H1 (cell line): ENCODE measurements around the gene SLC12A6. TPM values are rescaled to one million over a fixed set of nuclear protein-coding genes. Genes with fewer than 3 reads are reported as not detected.

Experiments
- CTCF ChIA-PET: fragments of 300-600 bp; sonication (Branson Sonifier 250); formaldehyde crosslinking; loops from one replicate; lab custom pipeline; 2021; ENCODE audit not compliant: partially characterized antibody; lab: Charles Lee
- POLR2A ChIA-PET: fragments of 300-600 bp; sonication (Branson Sonifier 250); formaldehyde crosslinking; loops from one replicate; lab custom pipeline; 2021; ENCODE audit warnings: inconsistent platforms; ENCODE audit not compliant: partially characterized antibody; lab: Charles Lee
- DNase-seq, 2 experiments: peaks; one replicate each; pipeline versions ENCODE4 v3.0.0 to v3.0.0-alpha.2; 2010 to 2022; ENCODE audit warnings: low spot score in 2 of 2, low read depth in 1 of 2, mixed read lengths in 1 of 2
- FAIRE-seq: peaks from 2 replicates; lab custom pipeline; 2011; peaks lifted over from hg19 to GRCh38; lab: Jason Lieb, UNC
- H2AFZ ChIP-seq: 2 replicates; pipeline ENCODE4 v1.8.1; 2012; ENCODE audit warnings: low read length, inconsistent platforms
- H2AK5ac ChIP-seq: 2 replicates; pipeline ENCODE4 v1.6.1; 2013; ENCODE audit warnings: low read depth, low read length
- H2BK120ac ChIP-seq: replicated peaks from 2 replicates; pipeline ENCODE3; 2013; ENCODE audit warnings: low read depth, low read length, inconsistent platforms
- H2BK12ac ChIP-seq: 2 replicates; pipeline ENCODE4 v1.6.1; 2013; ENCODE audit warnings: low read depth, low read length
- H2BK15ac ChIP-seq: 2 replicates; pipeline ENCODE4 v1.6.1; 2013; ENCODE audit warnings: low read length
- H2BK20ac ChIP-seq: 2 replicates; pipeline ENCODE4 v1.6.1; 2013; ENCODE audit warnings: low read length
- H2BK5ac ChIP-seq: 2 replicates; pipeline ENCODE4 v1.6.1; 2013; ENCODE audit warnings: low read depth, low read length
- H3K14ac ChIP-seq: 2 replicates; pipeline ENCODE4 v1.6.1; 2013; ENCODE audit warnings: inconsistent platforms; ENCODE audit not compliant: insufficient read length
- H3K18ac ChIP-seq: 2 replicates; pipeline ENCODE4 v1.6.1; 2013; ENCODE audit warnings: low read length; ENCODE audit errors: extremely low read depth
- H3K23ac ChIP-seq: 2 replicates; pipeline ENCODE4 v1.6.1; 2013; ENCODE audit warnings: inconsistent platforms; ENCODE audit not compliant: insufficient read length
- H3K23me2 ChIP-seq: 2 replicates; pipeline ENCODE4 v1.6.1; 2013; ENCODE audit warnings: low read depth, low read length
- H3K27ac ChIP-seq: 2 replicates; pipeline ENCODE4 v1.6.1; 2011; ENCODE audit warnings: low read depth, low read length, inconsistent platforms
- H3K27me3 ChIP-seq, 4 experiments: replicated peaks in 1 of 4; 1 replicate in 1 of 4; 2 replicates in 3 of 4; pipeline versions ENCODE4 v1.6.1 to v1.8.1; 2011 to 2013; ENCODE audit warnings: low read length in 3 of 4, mild to moderate bottlenecking in 3 of 4, inconsistent platforms in 2 of 4, mixed read lengths in 2 of 4, moderate library complexity in 1 of 4; ENCODE audit not compliant: control insufficient read depth in 3 of 4, insufficient read depth in 3 of 4; ENCODE audit errors: extremely low read depth in 1 of 4
- H3K36me3 ChIP-seq, 4 experiments: 2 replicates each; pipeline versions ENCODE4 v1.6.1 to v1.8.1; 2011 to 2013; ENCODE audit warnings: mild to moderate bottlenecking in 4 of 4, low read length in 3 of 4, moderate library complexity in 2 of 4, control low read depth in 1 of 4, inconsistent platforms in 1 of 4; ENCODE audit not compliant: insufficient read depth in 4 of 4, control insufficient read depth in 2 of 4
- H3K4ac ChIP-seq: replicated peaks from 2 replicates; pipeline ENCODE3; 2013; ENCODE audit warnings: low read length, low read depth, mixed read lengths, inconsistent platforms; ENCODE audit not compliant: insufficient read length
- H3K4me1 ChIP-seq, 4 experiments: replicated peaks in 1 of 4; 1 replicate in 1 of 4; 2 replicates in 3 of 4; pipeline versions ENCODE4 v1.6.1 to v1.8.1; 2011 to 2013; ENCODE audit warnings: low read length in 3 of 4, inconsistent platforms in 2 of 4, mixed read lengths in 1 of 4; ENCODE audit not compliant: insufficient read depth in 4 of 4, control insufficient read depth in 3 of 4
- H3K4me2 ChIP-seq, 2 experiments: 2 replicates each; pipeline versions ENCODE4 v1.6.1 to v1.8.1; 2011 to 2013; ENCODE audit warnings: low read depth in 2 of 2, low read length in 2 of 2, control low read depth in 1 of 2, inconsistent platforms in 1 of 2, mild to moderate bottlenecking in 1 of 2; ENCODE audit not compliant: insufficient read depth in 1 of 2
- H3K4me3 ChIP-seq, 4 experiments: fragments of 200-600, 300-600 bp in 1 of 4; sonication (generic), shearing (Covaris generic), sonication (Bioruptor Twin) in 1 of 4; 2 replicates each; pipeline versions ENCODE4 v1.5.1 to v1.8.1; 2011 to 2016; ENCODE audit warnings: low read length in 4 of 4, low read depth in 3 of 4, control low read depth in 2 of 4, inconsistent platforms in 2 of 4, mild to moderate bottlenecking in 2 of 4, mixed read lengths in 1 of 4, moderate library complexity in 1 of 4; ENCODE audit not compliant: insufficient read depth in 2 of 4; ENCODE audit errors: extremely low read depth in 1 of 4
- H3K56ac ChIP-seq: replicated peaks from 2 replicates; pipeline ENCODE3; 2013; ENCODE audit warnings: low read depth, mild to moderate bottlenecking, mixed read lengths, low read length, inconsistent platforms; ENCODE audit not compliant: insufficient read length
- H3K79me1 ChIP-seq: 2 replicates; pipeline ENCODE4 v1.6.1; 2013; ENCODE audit warnings: low read depth, low read length, control low read depth
- H3K79me2 ChIP-seq, 2 experiments: 2 replicates each; pipeline versions ENCODE4 v1.6.1 to v1.8.1; 2012 to 2013; ENCODE audit warnings: low read length in 2 of 2, mild to moderate bottlenecking in 2 of 2, inconsistent platforms in 1 of 2; ENCODE audit not compliant: insufficient read depth in 2 of 2, control insufficient read depth in 1 of 2
- H3K9ac ChIP-seq, 4 experiments: replicated peaks in 1 of 4; 1 replicate in 1 of 4; 2 replicates in 3 of 4; pipeline versions ENCODE4 v1.6.1 to v1.8.1; 2011 to 2013; ENCODE audit warnings: low read depth in 3 of 4, low read length in 3 of 4, control low read depth in 2 of 4, mild to moderate bottlenecking in 2 of 4, moderate library complexity in 2 of 4, inconsistent platforms in 1 of 4; ENCODE audit errors: extremely low read depth in 1 of 4
- H3K9me3 ChIP-seq, 2 experiments: 2 replicates each; pipeline versions ENCODE4 v1.6.1 to v1.8.1; 2012 to 2013; ENCODE audit warnings: mild to moderate bottlenecking in 2 of 2, moderate library complexity in 2 of 2, control low read depth in 1 of 2, inconsistent platforms in 1 of 2, low read depth in 1 of 2, low read length in 1 of 2, mixed read lengths in 1 of 2; ENCODE audit not compliant: insufficient read depth in 2 of 2
- H4K20me1 ChIP-seq, 2 experiments: replicated peaks in 1 of 2; 2 replicates each; pipeline versions ENCODE3 to v1.8.1; 2011 to 2013; ENCODE audit warnings: inconsistent platforms in 2 of 2, low read length in 2 of 2, mild to moderate bottlenecking in 1 of 2; ENCODE audit not compliant: insufficient read depth in 2 of 2, control insufficient read depth in 1 of 2
- H4K5ac ChIP-seq: 2 replicates; pipeline ENCODE4 v1.6.1; 2013; ENCODE audit warnings: low read length, low read depth, mixed read lengths, inconsistent platforms; ENCODE audit not compliant: insufficient read length
- H4K8ac ChIP-seq: 2 replicates; pipeline ENCODE4 v1.8.0; 2013; ENCODE audit warnings: mild to moderate bottlenecking, moderate library complexity, low read length, inconsistent platforms; ENCODE audit not compliant: insufficient read depth; ENCODE audit errors: extremely low read depth
- H4K91ac ChIP-seq: replicated peaks from 2 replicates; pipeline ENCODE3; 2013; ENCODE audit warnings: low read length, mixed read lengths, inconsistent platforms; ENCODE audit not compliant: insufficient read length
- CTBP2 ChIP-seq: IDR thresholded peaks from 2 replicates; pipeline ENCODE4 v1.7.0; 2011; ENCODE audit warnings: borderline replicate concordance, mild to moderate bottlenecking, moderate library complexity, mixed read lengths, low read length; ENCODE audit not compliant: insufficient read depth, insufficient read length
- RAD21 ChIP-seq, 2 experiments: IDR thresholded peaks in 1 of 2; conservative IDR thresholded peaks in 1 of 2; 2 replicates each; pipeline ENCODE4 v1.6.1; 2011; ENCODE audit warnings: low read depth in 2 of 2, low read length in 2 of 2, improper control_type of control experiment in 1 of 2, inconsistent platforms in 1 of 2, mild to moderate bottlenecking in 1 of 2, moderate library complexity in 1 of 2
- TAF7 ChIP-seq: optimal IDR thresholded peaks from 2 replicates; pipeline ENCODE3; 2011; ENCODE audit warnings: low read depth, mild to moderate bottlenecking, inconsistent platforms, low read length, moderate library complexity, borderline replicate concordance
- TEAD4 ChIP-seq: IDR thresholded peaks from 2 replicates; pipeline ENCODE4 v1.6.1; 2012; ENCODE audit warnings: low read depth, low read length, inconsistent platforms, mixed read lengths
- WGBS, 2 experiments: shearing (Covaris generic) in 1 of 2; methylation state at CpG; one replicate each; pipeline versions ENCODE4 v1.1.6 to v1.1.7; 2013 to 2015; ENCODE audit warnings: low lambda C conversion rate in 2 of 2, mixed read lengths in 2 of 2, inconsistent platforms in 1 of 2, low coverage in 1 of 2, missing lambda C conversion rate in 1 of 2; ENCODE audit not compliant: insufficient replicate concordance in 2 of 2, insufficient coverage in 1 of 2, insufficient read length in 1 of 2; ENCODE audit errors: extremely low coverage in 1 of 2, missing lambda C conversion rate in 1 of 2; 5-methylcytosine and 5-hydroxymethylcytosine counted together
- polyA plus RNA-seq, 7 experiments: library from polyadenylated mRNA; depleted of rRNA in 3 of 7; stranded (reverse) in 5 of 7; unstranded in 2 of 7; fragments of >200 nt in 5 of 7; fragments of 200-250 nt in 2 of 7; gene quantifications; 1 replicate in 5 of 7; 2 replicates in 1 of 7; 4 replicates in 1 of 7; pipeline versions ENCODE4 v1.2.1 to v1.2.3, GENCODE V29; 2011 to 2013; ENCODE audit warnings: missing spikeins in 2 of 7, mixed read lengths in 2 of 7
- total RNA-seq: library from RNA; stranded (reverse); fragmentation: NEBNext Ultra II Directional; extraction: Animal tissue kit (Norgen Biotek cat#: 25700); gene quantifications from 2 replicates; pipeline ENCODE4 v1.2.1, GENCODE V29; 2021
- TF ChIP-seq, protein P1 (sequence below): IDR thresholded peaks from 2 replicates; pipeline ENCODE4 v1.6.1; 2012; ENCODE audit warnings: inconsistent platforms

Gene SLC12A6
- total and polyA plus RNA-seq, 2 of the 8 experiments (the other 6 are each of a cell fraction or from before 2014, with no cell fraction given) = 9.2 to 11.1 TPM

DNA sequence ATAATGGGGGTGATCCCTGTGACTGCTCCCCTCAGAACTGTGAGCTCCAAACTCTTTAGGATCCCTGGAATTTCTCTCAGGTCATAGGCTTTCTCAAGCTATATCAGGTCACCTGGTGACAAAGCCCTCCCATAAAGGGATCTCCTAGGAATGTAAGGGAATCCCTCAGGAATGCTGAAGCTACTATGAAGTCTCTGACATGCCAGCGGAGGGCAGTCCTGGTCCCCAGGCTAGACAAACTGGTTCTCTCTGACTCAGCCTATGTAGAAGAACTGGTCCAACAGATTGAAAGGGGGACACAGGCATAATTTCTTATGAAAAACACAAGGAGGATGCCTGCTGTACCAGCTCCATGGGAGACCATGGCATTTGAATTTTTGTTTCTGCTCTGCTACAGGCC is 22.7 kb upstream of the SLC12A6 start:
- POLR2A ChIA-PET = interaction anchor here (0.7 to 1.6 kb wide), 3 partner anchors 18 to 22 kb away, joined by 3 to 4 read pairs (median 3); partner anchors contain the start of genes NOP10 and SLC12A6
- Histone ChIP-seq H3K36me3 (peaks cover 7 to 46% (median 34%) of the 10 kb centered on the region in 4 experiments), H3K4me3 (no peak overlapping the region), H3K79me2 (peaks cover 4 to 10% of the 10 kb centered on the region in 2 experiments; a peak in 3 of 4 replicates), H3K27ac (no peak overlapping the region), H2AFZ (no peak overlapping the region), H3K23me2 (no peaks in the 10 kb centered on the region), H4K8ac (no peak overlapping the region), H3K56ac (no peak overlapping the region), H4K20me1 (peaks cover 3 to 6% of the 10 kb centered on the region in 2 experiments), H3K27me3 (no peaks in the 10 kb centered on the region), H3K4me2 (no peak overlapping the region), H2BK120ac (no peak overlapping the region), H3K9me3 (no peaks in the 10 kb centered on the region), H4K5ac (no peak overlapping the region), H2BK20ac (no peak overlapping the region), H3K79me1 (peaks cover 7% of the 10 kb centered on the region), H2BK12ac (no peak overlapping the region), H4K91ac (no peak overlapping the region), H3K4me1 (peaks cover 0 to 5% (median 2%) of the 10 kb centered on the region in 4 experiments; a peak in 4 of 7 replicates), H2BK15ac (no peak overlapping the region), H2AK5ac (no peak overlapping the region), H3K18ac (no peak overlapping the region), H3K4ac (no peak overlapping the region), H3K23ac (no peak overlapping the region), H3K14ac (no peak overlapping the region), H3K9ac (no peak overlapping the region), H2BK5ac (no peak overlapping the region)
- CTCF ChIA-PET = interaction anchor here (0.8 to 3.3 kb wide), 11 partner anchors 8 to 299 kb away, joined by 3 to 34 read pairs (median 4); partner anchors contain the start of genes NOP10 and NUTM1
- FAIRE-seq (no peak), DNase-seq (no peak)
- WGBS, 2 experiments = 85% methylated on average over 1 of the region's 1 CpG; no CpG with 5 or more reads in 1 of the 2 experiments
- TF ChIP-seq TAF7 = no peak
- no peak for TF ChIP-seq CTBP2
- TF ChIP-seq, protein P1, sequence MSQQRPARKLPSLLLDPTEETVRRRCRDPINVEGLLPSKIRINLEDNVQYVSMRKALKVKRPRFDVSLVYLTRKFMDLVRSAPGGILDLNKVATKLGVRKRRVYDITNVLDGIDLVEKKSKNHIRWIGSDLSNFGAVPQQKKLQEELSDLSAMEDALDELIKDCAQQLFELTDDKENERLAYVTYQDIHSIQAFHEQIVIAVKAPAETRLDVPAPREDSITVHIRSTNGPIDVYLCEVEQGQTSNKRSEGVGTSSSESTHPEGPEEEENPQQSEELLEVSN = no peak
- peak; percentile 89 for TF ChIP-seq TEAD4
- TF ChIP-seq RAD21 (IDR thresholded peaks at IDR 0.05 in 1 of 2, conservative IDR thresholded peaks at IDR 0.05 in 1 of 2; ENCODE audit: low read depth in 2 of 2, low read length in 2 of 2) = peak; percentile 13 to 44; a peak in 3 of 4 replicates
